Lower lobe of right lung (tissue), 2 donors: ENCODE results near the gene SEC61A2. TPM values are rescaled to one million over a fixed set of nuclear protein-coding genes. Genes with fewer than 3 reads are reported as not detected.

Experiments used
- ATAC-seq, 2 donors: fragments of 200-7000 bp; cut with Tn5 transposase; one replicate each; pipeline ENCODE4 v1.9.1; 2020 to 2022; ENCODE audit warnings: mild to moderate bottlenecking in 2 of 2, moderate library complexity in 2 of 2
- DNase-seq: peaks from one replicate; pipeline ENCODE4 v3.0.0-alpha.2; 2020
- H3K27ac ChIP-seq: fragments of 200-600 bp; one replicate; pipeline ENCODE4 v1.8.0; 2022
- H3K27me3 ChIP-seq: fragments of 200-600 bp; one replicate; pipeline ENCODE4 v1.8.0; 2022; ENCODE audit warnings: low read depth
- H3K36me3 ChIP-seq: fragments of 200-600 bp; one replicate; pipeline ENCODE4 v1.8.0; 2022; ENCODE audit warnings: mild to moderate bottlenecking
- H3K4me1 ChIP-seq: fragments of 200-600 bp; one replicate; pipeline ENCODE4 v1.8.0; 2022
- H3K4me3 ChIP-seq: fragments of 200-600 bp; one replicate; pipeline ENCODE4 v1.8.0; 2022; ENCODE audit warnings: mild to moderate bottlenecking
- H3K9me3 ChIP-seq: fragments of 200-600 bp; one replicate; pipeline ENCODE4 v1.8.0; 2022
- intact Hi-C: fragments of 100-400 bp; cut with DNase I; formaldehyde crosslinking; loops from one replicate; pipeline ENCODE4 v1.11.0; 2022
- microRNA-seq: library from miRNA; unstranded; fragments of <30 nt; microRNA quantifications from one replicate; pipeline ENCODE4 v1.2.0, GENCODE V29; 2020; ENCODE audit warnings: borderline number of aligned reads
- total RNA-seq: library from RNA; stranded (reverse); fragmentation: NEBNext Ultra II Directional; extraction: Animal tissue kit (Norgen Biotek cat#: 25700); gene quantifications from one replicate; pipeline ENCODE4 v1.2.1, GENCODE V29; 2021
- TF ChIP-seq, protein P1 (sequence below): fragments of 200-600 bp; IDR thresholded peaks from one replicate; pipeline ENCODE4 v1.8.0; 2022; ENCODE audit warnings: antibody characterized with exemption, mild to moderate bottlenecking
- donor health status: DM: no; HTN: yes; CAD: no; lungs with severe emphysema.

Gene SEC61A2
- total RNA-seq, 1 donor from 2014 or later, result 5.3 TPM

DNA sequence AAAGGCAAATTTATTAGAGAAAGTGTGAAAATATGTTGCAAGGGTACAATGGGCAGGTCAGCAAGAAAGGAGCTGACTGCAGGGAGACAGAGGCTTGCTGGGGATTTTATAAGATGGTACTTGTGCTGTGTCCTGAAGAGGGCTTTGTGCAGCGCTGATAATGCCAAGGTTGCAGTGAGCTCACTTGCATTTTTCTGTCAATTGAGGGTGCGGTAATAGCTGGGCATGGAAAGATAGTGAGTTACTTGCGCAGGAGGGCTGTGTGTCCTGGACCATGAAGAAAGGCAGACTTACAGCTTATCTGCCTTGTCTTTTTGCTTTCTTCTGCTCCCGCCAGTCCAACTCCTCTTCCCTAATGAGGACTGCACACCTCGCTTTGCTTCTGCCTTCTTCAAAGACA, 79.0 kb downstream of the SEC61A2 start:
- Histone ChIP-seq H3K27ac (no peak overlapping the region), H3K27me3 (no peaks in the 10 kb centered on the region), H3K36me3 (peaks cover 71% of the 10 kb centered on the region), H3K4me1 (no peaks in the 10 kb centered on the region), H3K9me3 (no peaks in the 10 kb centered on the region), H3K4me3 (no peak overlapping the region)
- no peak for DNase-seq
- intact Hi-C loops, result no loop called here
- ATAC-seq, result no peak
- TF ChIP-seq, protein P1, sequence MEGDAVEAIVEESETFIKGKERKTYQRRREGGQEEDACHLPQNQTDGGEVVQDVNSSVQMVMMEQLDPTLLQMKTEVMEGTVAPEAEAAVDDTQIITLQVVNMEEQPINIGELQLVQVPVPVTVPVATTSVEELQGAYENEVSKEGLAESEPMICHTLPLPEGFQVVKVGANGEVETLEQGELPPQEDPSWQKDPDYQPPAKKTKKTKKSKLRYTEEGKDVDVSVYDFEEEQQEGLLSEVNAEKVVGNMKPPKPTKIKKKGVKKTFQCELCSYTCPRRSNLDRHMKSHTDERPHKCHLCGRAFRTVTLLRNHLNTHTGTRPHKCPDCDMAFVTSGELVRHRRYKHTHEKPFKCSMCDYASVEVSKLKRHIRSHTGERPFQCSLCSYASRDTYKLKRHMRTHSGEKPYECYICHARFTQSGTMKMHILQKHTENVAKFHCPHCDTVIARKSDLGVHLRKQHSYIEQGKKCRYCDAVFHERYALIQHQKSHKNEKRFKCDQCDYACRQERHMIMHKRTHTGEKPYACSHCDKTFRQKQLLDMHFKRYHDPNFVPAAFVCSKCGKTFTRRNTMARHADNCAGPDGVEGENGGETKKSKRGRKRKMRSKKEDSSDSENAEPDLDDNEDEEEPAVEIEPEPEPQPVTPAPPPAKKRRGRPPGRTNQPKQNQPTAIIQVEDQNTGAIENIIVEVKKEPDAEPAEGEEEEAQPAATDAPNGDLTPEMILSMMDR, result no peak

DNA sequence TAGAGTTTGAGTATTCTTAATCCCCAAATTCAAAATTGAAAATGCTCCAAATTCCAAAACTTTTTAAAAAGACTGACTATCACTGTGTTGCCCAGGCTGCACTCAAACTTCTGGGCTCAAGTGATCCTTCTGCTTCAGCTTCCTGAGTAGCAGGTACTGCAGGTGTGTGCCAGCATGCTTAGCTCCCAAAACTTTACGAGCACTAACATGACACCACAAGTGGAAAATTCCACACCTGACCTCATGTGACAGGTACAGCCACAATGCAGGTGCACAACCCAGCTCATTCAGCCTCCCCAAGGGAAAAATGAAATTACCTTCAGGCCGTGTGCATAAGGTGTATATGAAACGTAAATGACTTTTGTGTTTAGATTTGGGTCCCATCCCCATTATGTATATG, 83.0 kb downstream of the SEC61A2 start:
- intact Hi-C loops, result no loop called here
- no peak overlapping the region for H3K27ac ChIP-seq
- no peak overlapping the region for H3K4me3 ChIP-seq
- TF ChIP-seq, protein P1, result no peak
- H3K36me3 ChIP-seq, result peaks cover 66% of the 10 kb centered on the region
- H3K27me3 ChIP-seq, result no peaks in the 10 kb centered on the region
- DNase-seq (no peak), ATAC-seq (no peak)
- H3K4me1 ChIP-seq, result no peaks in the 10 kb centered on the region
- no peaks in the 10 kb centered on the region for H3K9me3 ChIP-seq

DNA sequence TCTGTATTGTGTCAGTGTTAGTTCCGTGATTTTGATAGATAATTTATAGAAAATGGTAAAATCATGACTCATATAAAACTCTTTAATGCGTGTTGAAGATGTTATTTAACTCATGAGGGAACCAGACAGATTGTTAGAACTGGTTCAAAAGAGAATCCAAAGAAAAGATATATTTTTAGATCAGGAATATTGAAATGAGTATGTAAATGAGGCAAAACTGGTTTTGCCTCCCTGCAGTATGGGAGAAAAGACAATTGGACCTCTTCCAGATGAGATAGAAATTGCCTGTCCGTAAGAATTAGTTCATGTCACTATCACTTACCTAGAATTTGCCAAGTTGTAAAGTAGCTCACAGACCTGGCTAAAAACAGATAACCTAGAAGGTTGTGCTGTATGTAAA, 84.1 kb downstream of the SEC61A2 start:
- Histone ChIP-seq H3K4me1 (no peaks in the 10 kb centered on the region), H3K36me3 (peaks cover 71% of the 10 kb centered on the region), H3K4me3 (no peak overlapping the region), H3K9me3 (no peaks in the 10 kb centered on the region), H3K27me3 (no peaks in the 10 kb centered on the region), H3K27ac (no peak overlapping the region)
- intact Hi-C loops, result no loop called here
- TF ChIP-seq, protein P1, result no peak
- ATAC-seq, result no peak
- DNase-seq, result no peak

DNA sequence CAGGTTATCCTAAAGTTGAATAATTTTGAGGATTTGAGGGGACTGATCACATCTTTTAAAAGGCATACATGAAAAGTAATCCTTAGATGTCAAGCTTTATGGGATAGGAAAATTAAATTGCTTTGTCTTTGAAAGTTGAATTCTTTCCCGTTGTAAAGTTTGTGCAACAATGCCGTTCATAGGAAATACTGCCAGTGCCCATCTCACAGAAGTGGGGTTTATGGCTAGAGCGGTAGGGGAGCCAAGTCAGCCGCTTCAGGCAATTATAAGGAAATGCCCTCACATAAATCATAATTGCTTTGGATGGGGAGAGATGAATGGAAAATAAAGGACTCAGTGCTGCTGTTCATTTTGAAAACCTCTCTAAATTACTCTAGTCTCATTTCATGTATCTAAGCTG, 84.6 kb downstream of the SEC61A2 start:
- intact Hi-C loops, result no loop called here
- ATAC-seq (no peak), DNase-seq (no peak)
- Histone ChIP-seq H3K4me3 (no peak overlapping the region), H3K27me3 (no peaks in the 10 kb centered on the region), H3K36me3 (peaks cover 75% of the 10 kb centered on the region), H3K4me1 (no peaks in the 10 kb centered on the region), H3K9me3 (no peaks in the 10 kb centered on the region), H3K27ac (no peak overlapping the region)
- TF ChIP-seq, protein P1, result no peak

DNA sequence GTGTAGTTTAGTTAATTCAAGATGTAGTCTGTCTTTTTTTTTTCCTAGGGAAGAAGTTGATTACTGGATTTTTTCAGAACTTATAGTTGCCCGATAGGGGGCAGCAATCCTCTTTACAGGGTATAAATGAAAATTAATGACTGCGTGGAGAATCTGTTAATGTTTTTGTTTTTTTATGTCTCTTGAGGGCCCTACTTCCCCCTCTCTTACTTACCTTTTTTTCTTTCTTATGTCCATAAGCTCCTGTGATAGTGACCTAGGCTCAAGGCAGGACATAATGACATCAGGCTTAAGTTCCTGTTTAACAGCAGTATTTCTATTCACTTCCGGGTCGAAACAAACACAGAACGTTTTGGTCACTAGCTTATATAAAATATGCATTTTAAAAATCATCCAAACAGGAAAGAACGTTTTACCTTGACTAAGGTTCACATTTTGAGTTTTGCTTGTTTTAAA, 85.3 kb downstream of the SEC61A2 start:
- peak; percentile 36 to 46 for ATAC-seq
- H3K27ac ChIP-seq, result no peak overlapping the region
- no peaks in the 10 kb centered on the region for H3K27me3 ChIP-seq
- H3K4me1 ChIP-seq, result no peaks in the 10 kb centered on the region
- TF ChIP-seq, protein P1, result peak; percentile 69
- no peaks in the 10 kb centered on the region for H3K9me3 ChIP-seq
- peaks cover 75% of the 10 kb centered on the region for H3K36me3 ChIP-seq
- no peak for DNase-seq
- H3K4me3 ChIP-seq, result no peak overlapping the region
- intact Hi-C loops, result no loop called here

Small RNAs within 50 kb of the gene (microRNA-seq; reads per million reads assigned to microRNA genes)
- not detected for gene MIR548AK

Other genes starting within 250 kb of the SEC61A2 start
- gene UPF2, start 86.9 kb upstream of the SEC61A2 start, total RNA-seq, result 21.0 TPM
- 21.7 TPM for gene DHTKD1, start 60.7 kb upstream of the SEC61A2 start, total RNA-seq
- gene NUDT5, start 66.2 kb downstream of the SEC61A2 start, total RNA-seq, result 43.3 TPM
- 43.7 TPM for gene CDC123, start 66.5 kb downstream of the SEC61A2 start, total RNA-seq
- gene CAMK1D, start 219.9 kb downstream of the SEC61A2 start, total RNA-seq, result 22.5 TPM